ENCODE results near the gene RAB34.
"Not testable (repeated sequence)": the region's sequence is repeated elsewhere in the genome, so short reads cannot be mapped to it uniquely, and the experiment has no call there.

Gene RAB34

GRCh38 chr17:28745786-28746411, 28.2 kb upstream of the RAB34 start:
- no peak for DNase-seq

- peak in 5 of 6 experiments; percentile 12 to 60 (median 46) for DNase-seq
Observed at GRCh38 chr17:28744972-28745785, 27.5 kb upstream of the RAB34 start.

DNA sequence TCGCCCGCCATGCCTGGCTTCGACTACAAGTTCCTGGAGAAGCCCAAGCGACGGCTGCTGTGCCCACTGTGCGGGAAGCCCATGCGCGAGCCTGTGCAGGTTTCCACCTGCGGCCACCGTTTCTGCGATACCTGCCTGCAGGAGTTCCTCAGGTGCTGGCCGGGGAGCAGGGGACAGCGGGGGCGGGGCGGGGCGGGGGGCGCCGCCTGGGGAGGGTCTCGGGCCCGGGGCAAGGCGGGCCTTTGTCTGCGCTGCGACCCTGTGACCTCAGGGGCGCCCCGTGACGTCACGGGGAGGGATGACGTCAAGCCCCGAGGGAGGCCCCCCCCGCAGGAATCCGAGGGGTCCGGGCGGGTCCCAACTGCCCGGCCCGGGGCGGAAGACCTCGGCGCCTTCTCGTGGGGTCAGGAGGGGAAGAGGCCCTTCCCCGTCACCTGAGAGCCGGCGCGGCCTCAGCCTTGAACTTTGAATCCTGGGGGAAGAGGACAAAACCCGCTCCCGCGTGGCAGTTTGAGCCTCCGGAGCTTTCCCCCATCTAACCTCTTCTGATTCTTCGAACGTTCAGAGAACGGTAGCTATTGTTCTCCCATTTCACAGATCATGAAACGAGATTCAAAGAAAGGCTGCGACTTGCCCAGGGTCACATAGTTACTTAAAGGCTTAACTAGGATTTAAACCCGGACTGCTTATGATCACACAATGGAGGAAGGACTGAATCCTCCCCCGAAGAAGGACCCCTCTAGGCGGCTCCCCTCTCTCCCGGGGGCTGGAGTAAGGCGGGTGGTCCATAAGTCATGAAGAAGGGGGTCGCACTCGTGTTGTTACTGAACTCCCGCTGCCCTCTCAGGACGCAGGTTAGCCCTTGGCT, 26.7 kb upstream of the RAB34 start:
- DNase-seq = peak; percentile 42 to 83 (median 64)

GRCh38 chr17:28743243-28744103, 25.8 kb upstream of the RAB34 start, which contains the start of gene TRAF4:
TSS of gene TRAF4 (plus strand) at chr17:28744011. CDS start at chr17:28744113, 102 bp downstream.
- peak; percentile 42 to 83 (median 70) for DNase-seq

GRCh38 chr17:28741358-28742349, 24.0 kb upstream of the RAB34 start:
- no peak for DNase-seq

- no peak for DNase-seq
Observed at GRCh38 chr17:28740406-28741357, 23.0 kb upstream of the RAB34 start.

DNA sequence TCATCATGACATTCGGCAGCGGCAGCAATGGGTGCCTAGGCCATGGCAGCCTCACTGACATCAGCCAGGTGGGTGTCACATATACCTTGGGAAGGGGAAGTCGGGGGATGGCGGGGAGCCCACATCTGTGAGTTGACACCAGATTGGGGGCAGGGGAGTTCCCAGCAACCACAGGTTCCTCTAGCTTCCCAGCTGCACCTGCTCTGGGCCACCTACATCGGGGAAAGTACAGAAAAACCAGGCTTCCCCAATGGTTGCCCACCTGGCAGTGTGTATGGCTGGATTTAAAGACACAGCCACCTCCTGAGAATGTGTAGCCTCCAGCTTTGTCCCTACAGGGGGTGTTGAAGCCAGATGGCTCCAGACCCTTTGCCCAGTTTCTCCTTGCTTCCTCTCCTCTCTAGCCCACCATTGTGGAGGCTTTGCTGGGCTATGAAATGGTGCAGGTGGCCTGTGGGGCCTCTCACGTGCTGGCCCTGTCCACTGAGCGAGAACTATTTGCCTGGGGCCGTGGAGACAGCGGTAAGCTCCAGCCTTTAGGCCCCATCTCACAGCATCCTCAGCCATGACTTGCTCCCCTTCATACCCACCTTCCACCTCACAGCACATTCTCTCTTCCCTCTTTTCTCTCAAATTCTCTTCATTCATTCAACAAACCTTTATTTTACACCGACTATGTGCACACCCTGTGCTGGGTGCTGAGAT, 21.2 kb upstream of the RAB34 start:
- DNase-seq = peak in 4 of 6 experiments; percentile 8 to 37 (median 17)

DNA sequence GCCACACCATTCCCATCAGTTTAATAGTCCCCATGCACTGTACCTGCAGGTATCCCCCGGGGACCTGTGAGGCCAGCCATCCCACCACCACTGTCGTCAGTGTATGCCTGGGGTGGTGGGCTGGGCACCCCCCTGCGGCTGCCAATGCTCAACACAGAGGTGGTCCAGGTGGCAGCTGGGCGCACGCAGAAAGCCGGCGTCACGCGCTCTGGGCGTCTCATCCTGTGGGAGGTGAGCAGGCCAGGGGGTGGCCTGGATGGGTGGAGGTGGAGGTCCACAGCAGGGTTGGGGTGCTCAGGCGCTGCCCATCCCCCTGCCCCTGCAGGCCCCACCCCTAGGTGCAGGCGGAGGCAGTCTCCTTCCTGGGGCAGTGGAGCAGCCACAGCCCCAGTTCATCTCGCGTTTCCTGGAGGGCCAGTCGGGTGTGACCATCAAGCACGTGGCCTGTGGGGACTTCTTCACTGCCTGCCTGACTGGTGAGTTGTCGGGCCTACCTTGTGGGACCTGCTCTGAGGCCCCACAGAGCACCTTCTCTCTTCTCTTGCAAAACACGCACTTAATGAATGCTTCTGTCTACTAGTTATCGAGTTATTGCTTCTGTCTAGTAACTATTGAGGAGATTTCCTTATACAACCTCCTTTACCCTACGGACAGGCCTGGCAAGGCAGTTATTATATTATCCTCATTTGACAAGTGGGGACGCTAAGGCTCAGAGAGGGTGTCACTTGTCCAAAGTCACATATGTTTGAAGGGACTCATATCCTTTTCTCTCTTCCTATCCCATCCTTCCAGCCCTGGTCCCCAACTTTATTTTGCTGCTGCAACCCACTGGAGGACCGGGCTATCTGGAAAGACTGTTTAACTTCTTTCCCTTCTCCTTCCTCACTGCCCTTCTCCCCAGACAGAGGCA, 20.4 kb upstream of the RAB34 start:
- no peak for DNase-seq

GRCh38 chr17:28737316-28737715, 19.6 kb upstream of the RAB34 start:
- no peak for DNase-seq

DNA sequence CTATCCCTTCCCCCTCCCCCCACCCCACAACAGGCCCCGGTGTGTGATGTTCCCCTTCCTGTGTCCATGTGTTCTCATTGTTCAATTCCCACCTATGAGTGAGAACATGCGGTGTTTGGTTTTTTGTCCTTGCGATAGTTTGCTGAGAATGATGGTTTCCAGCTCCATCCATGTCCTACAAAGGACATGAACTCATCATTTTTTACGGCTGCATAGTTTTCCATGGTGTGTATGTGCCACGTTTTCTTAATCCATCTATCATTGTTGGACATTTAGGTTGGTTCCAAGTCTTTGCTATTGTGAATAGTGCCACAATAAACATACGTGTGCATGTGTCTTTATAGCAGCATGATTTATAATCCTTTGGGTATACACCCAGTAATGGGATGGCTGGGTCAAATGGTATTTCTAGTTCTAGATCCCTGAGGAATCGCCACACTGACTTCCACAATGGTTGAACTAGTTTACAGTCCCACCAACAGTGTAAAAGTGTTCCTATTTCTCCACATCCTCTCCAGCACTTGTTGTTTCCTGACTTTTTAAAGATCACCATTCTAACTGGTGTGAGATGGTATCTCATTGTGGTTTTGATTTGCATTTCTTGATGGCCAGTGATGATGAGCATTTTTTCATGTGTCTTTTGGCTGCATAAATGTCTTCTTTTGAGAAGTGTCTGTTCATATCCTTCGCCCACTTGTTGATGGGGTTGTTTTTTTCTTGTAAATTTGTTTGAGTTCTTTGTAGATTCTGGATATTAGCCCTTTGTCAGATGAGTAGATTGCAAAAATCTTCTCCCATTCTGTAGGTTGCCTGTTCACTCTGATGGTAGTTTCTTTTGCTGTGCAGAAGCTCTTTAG, 18.5 kb upstream of the RAB34 start:
- DNase-seq = not testable (repeated sequence)

- DNase-seq = no peak
Observed at GRCh38 chr17:28735242-28735722, 17.6 kb upstream of the RAB34 start.

DNA sequence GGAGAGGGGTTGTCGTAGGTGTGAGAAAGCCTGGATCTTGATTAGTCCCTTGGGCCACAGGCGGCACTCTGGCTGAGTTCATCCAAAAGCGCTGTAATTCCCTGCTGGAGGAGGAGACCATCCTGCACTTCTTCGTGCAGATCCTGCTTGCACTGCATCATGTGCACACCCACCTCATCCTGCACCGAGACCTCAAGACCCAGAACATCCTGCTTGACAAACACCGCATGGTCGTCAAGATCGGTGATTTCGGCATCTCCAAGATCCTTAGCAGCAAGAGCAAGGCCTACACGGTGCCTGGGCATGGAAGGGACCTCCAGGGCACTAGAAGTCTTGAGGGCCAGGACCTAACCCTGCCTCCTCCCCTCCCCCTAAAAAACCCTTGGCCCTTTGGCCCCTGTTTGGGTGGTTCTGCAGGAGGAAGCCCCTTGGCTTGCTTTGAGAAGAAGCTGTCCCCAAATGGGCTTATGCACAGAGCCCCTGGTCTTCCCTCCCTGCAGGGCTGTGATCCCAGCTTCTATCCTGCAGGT, 17.1 kb upstream of the RAB34 start:
- DNase-seq = no peak

DNA sequence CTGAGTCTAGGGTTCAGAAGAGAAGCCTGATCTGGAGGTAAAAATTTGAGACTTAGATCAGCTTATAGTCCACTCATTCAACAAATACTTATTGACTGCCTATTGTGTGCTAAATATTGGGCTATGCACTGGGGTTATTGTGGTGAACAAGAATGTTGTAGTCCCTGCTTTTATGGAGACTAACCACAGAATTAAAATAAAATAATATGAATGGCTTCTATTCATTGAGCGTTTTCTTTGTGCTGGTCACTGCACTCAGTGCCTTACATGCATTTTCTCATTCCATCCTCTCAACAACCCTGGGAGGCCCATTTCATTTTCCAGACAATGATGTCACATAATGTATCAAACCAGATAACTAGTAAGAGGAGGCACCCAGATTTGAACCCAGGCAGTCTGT, 15.7 kb upstream of the RAB34 start:
- DNase-seq = no peak

DNA sequence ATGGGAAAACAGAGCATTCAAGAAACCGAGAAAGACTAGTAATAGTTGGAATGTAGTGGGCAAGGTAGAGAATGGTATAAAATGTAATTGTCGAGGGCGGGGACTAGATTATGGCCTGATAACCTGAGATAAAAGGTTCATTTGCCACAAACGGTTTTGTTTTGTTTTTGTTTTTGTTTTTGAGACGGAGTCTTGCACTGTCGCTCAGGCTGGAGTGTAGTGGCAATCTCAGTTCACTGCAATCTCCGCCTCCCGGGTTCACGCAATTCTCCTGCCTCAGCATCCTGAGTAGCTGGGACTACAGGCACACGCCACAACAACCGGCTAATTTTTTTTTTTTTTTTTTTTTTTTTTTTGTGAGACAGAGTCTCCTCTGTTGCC, 12.3 kb upstream of the RAB34 start:
- DNase-seq = no peak

GRCh38 chr17:28728364-28729200, 10.9 kb upstream of the RAB34 start, which contains the start of gene NEK8:
TSS of gene NEK8 (plus strand) at chr17:28728788. CDS start at chr17:28728814, 26 bp downstream.
- peak; percentile 95 to 100 (median 98) for DNase-seq

All from stimulated activated naive CD4-positive, alpha-beta T cell (primary cell).